ENCODE measurements around the gene PPP1R2.

The PPP1R2 gene

GRCh38 chr3:195540511-195540910, 2.6 kb downstream of the PPP1R2 start:
- TF ChIP-seq CTCF (IDR thresholded peaks at IDR 0.05): no peak
- no peak overlapping the region for H3K27ac ChIP-seq
- no peak for DNase-seq (ENCODE audit: low spot score)
- no peak overlapping the region for H3K4me3 ChIP-seq

- Histone ChIP-seq H3K27ac (no peak overlapping the region), H3K4me3 (no peak overlapping the region)
- TF ChIP-seq CTCF (IDR thresholded peaks at IDR 0.05): no peak
- no peak for DNase-seq (ENCODE audit: low spot score)
Observed at GRCh38 chr3:195540027-195540426, 3.1 kb downstream of the PPP1R2 start.

GRCh38 chr3:195539479-195539878, 3.6 kb downstream of the PPP1R2 start:
- no peak for TF ChIP-seq CTCF (IDR thresholded peaks at IDR 0.05)
- Histone ChIP-seq H3K27ac (no peak overlapping the region), H3K4me3 (no peak overlapping the region)
- DNase-seq (ENCODE audit: low spot score): no peak

- no peak overlapping the region for H3K27ac ChIP-seq
- no peak overlapping the region for H3K4me3 ChIP-seq
- TF ChIP-seq CTCF (IDR thresholded peaks at IDR 0.05): no peak
- DNase-seq (ENCODE audit: low spot score): no peak
Observed at GRCh38 chr3:195537995-195538394, 5.1 kb downstream of the PPP1R2 start.

- no peak for DNase-seq (ENCODE audit: low spot score)
Observed at GRCh38 chr3:195535293-195535692, 7.8 kb downstream of the PPP1R2 start.

GRCh38 chr3:195532834-195533233, 10.3 kb downstream of the PPP1R2 start:
- no peak for DNase-seq (ENCODE audit: low spot score)
- H3K4me3 ChIP-seq: no peak overlapping the region
- no peak for TF ChIP-seq CTCF (IDR thresholded peaks at IDR 0.05)
- no peak overlapping the region for H3K27ac ChIP-seq

More at GRCh38 chr3:195535293-195535692, 7.8 kb downstream of the PPP1R2 start:
- Histone ChIP-seq H3K27ac (no peak overlapping the region), H3K4me3 (no peak overlapping the region)
- TF ChIP-seq CTCF (IDR thresholded peaks at IDR 0.05): no peak

- TF ChIP-seq CTCF (IDR thresholded peaks at IDR 0.05): no peak
- no peak overlapping the region for H3K4me3 ChIP-seq
- no peak overlapping the region for H3K27ac ChIP-seq
- DNase-seq (ENCODE audit: low spot score): no peak
Observed at GRCh38 chr3:195532345-195532744, 10.8 kb downstream of the PPP1R2 start.

All from coronary artery (tissue), 2 donors.